Astrocyte of the cerebellum (primary cell): Measurements from ENCODE around the gene ANKH.

Experiments
- DNase-seq: peaks from one replicate; pipeline ENCODE4 v3.0.0-alpha.2; 2011; ENCODE audit warnings: low read depth
- H3K4me3 ChIP-seq: 2 replicates; pipeline ENCODE4 v1.5.1; 2011; ENCODE audit warnings: mild to moderate bottlenecking, low read depth, low read length, moderate library complexity
- in situ Hi-C: cut with HindIII; loops from 2 replicates; pipeline ENCODE4 v1.10.0; 2017; ENCODE audit warnings: low sequenced_read_pairs
- TF ChIP-seq, protein P1 (sequence below): IDR thresholded peaks from 2 replicates; pipeline ENCODE4 v1.5.1; 2012; ENCODE audit warnings: low read length, low read depth, moderate library complexity, mild to moderate bottlenecking; ENCODE audit errors: missing control alignments

ANKH gene

DNA sequence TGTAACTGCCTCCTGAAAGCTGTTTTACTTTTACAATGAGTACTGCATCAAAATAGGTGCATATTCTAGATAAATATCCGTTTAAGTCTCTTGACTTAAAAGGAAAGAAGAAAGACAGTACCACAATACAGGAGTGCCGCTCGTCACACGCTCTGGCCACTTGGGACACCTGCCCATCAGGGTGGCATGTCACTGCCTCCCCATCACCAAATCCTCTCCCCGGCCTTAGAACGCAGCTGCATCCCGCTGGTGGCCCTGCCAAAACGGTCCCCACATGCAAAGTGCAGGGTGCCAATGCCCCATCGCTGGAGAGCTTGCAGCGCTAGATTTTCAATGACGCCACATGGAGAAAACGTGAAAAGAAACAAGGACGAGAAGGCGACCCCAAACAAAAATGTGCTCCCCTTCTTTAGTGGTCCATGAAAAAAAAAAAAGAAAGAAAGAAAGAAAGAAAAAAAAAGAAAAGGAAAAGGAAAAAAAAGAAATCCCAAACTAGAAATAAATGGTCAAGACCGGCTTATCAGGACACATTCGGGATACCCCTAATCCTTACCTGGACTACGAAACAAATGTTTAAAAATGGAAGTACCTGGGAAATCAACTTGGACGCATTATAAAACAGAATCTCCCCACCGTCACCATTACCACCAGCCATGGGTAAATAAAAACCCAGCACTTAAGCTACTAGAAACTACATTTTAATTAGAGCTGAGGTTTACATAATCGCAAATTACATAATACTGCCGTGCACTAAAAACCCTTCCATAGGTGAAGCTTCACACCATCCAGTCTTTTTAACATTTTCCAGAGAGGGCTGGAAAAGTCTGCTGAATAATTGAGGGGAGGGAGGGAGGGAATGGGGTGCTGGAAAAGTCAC is 1.0 kb downstream of the ANKH start:
- peak overlapping the region; percentile 71 for H3K4me3 ChIP-seq
- DNase-seq: no peak

DNA sequence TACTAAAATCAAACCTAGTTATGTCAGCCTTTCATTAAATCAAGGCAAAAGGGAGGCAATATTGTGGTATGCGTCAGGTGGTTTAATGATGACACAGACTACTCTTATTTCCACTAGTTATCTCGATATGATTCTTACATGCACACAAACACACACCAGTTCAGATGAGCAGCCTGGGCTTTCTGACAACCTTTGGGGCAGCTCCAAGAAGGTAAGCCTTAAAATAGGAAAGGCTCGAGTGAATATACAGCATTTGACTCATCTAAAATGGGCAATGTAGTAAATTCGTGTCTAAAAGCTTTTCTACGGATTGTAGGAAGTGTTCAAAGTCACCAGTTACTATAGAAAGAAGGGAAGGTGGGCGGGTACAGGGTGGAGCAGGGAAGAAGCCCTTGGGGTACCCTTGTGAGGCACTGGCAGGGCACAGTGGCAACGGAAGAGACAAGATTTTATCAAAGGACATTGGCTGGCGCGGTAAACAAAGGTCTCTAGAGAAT is 1.9 kb downstream of the ANKH start:
- DNase-seq: no peak
- H3K4me3 ChIP-seq: peak overlapping the region; percentile 71
- TF ChIP-seq, protein P1, sequence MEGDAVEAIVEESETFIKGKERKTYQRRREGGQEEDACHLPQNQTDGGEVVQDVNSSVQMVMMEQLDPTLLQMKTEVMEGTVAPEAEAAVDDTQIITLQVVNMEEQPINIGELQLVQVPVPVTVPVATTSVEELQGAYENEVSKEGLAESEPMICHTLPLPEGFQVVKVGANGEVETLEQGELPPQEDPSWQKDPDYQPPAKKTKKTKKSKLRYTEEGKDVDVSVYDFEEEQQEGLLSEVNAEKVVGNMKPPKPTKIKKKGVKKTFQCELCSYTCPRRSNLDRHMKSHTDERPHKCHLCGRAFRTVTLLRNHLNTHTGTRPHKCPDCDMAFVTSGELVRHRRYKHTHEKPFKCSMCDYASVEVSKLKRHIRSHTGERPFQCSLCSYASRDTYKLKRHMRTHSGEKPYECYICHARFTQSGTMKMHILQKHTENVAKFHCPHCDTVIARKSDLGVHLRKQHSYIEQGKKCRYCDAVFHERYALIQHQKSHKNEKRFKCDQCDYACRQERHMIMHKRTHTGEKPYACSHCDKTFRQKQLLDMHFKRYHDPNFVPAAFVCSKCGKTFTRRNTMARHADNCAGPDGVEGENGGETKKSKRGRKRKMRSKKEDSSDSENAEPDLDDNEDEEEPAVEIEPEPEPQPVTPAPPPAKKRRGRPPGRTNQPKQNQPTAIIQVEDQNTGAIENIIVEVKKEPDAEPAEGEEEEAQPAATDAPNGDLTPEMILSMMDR: no peak

More for the DNA sequence above, 1.0 kb downstream of the ANKH start:
- in situ Hi-C loops: loop anchor here (5.0 kb wide), 1 partner anchor 132 kb away; no protein-coding TSS in a partner anchor
- TF ChIP-seq, protein P1: peak; percentile 29

DNA sequence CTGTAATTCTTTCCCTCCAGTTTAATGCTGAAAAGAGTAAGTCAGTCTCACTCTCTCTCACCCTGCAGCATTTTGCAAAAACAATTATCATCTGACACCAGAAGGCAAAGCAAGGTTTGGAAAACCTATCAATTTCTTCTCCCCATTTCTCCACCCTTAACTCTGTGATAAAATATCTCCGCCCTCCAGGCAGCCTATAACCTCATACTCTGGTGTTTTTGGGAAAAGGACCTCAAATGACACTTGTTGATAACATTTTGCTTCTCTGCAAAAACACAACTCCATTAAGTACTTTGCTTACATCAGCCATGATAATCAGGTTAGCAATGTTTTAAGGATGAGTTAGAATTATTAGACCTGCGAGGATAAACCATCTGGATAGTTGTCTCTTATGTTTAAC is 2.3 kb downstream of the ANKH start:
- no peak for DNase-seq
- TF ChIP-seq, protein P1: no peak
- in situ Hi-C loops: no loop called here
- H3K4me3 ChIP-seq: no peak overlapping the region

More for the DNA sequence above, 1.9 kb downstream of the ANKH start:
- in situ Hi-C loops: loop anchor here (5.0 kb wide), 1 partner anchor 133 kb away; no protein-coding TSS in a partner anchor

DNA sequence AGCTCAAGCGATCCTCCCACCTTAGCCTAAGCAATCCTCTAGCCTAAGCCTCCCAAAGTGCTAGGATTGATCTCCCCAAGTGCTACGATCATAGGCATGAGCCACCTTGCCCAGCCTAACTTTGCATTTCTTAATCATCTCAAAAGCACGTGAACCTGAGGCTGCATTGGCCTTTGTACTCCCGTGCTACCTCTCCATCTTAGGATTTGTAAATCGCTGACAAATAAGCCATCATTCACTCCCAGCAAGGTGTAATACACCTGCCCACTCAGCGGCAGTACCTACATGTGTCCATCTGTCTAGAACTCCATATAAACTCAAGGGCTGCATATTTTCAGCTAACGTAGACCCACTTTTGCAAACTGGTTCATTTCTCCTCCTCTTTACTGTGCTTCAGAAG is 2.8 kb downstream of the ANKH start:
- no peak for DNase-seq
- in situ Hi-C loops: no loop called here
- no peak overlapping the region for H3K4me3 ChIP-seq
- TF ChIP-seq, protein P1: no peak

DNA sequence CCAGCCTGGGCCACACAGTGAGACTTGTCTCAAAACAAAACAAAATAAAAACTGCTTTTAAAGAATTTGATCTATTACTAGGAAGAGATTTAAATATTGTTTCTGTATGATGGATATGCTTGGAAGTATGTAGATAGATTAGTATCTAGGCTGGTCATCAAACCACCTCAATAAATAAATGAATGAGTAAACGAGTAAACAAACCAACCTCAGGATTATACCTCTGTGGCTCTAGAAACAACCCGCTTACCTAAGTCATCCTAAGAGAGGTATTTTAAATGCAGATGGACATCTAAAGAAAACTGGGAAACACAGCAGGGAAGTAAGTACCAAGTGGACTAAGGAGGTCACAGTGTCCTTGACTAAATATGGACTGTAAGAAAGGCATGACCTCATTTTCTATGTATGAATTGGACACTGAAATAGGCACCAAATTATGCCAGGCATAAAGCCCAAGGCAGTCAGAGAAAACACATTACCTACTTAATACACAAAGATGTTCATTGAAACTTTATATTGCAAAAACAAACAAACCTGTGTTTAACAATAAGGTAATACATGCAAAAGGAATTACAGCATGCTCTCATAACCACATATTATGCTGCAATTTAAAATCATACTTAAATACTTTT is 7.3 kb downstream of the ANKH start:
- TF ChIP-seq, protein P1: no peak
- in situ Hi-C loops: no loop called here
- no peak overlapping the region for H3K4me3 ChIP-seq
- no peak for DNase-seq

DNA sequence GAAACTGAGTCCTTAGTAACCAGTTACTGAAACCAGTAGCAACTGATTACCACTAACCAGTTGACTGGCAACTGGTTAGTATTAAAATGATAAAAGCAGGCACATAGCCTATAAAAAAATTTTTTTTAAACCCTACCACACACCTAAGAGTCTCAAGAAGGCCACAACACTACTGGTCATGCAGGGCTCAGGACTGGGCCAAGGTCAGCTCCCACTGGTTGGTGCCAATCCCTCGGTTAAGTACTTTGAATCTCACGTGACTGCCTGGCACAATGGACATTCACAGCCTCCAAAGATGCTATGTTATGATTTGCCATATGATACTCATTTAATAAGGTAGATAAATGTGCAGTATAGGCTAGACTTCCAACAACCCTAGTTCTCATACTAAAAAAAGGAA is 8.5 kb downstream of the ANKH start:
- DNase-seq: no peak
- in situ Hi-C loops: no loop called here
- TF ChIP-seq, protein P1: no peak
- H3K4me3 ChIP-seq: no peak overlapping the region
